Activated B cell treated with CpG ODN at 0.5 μM for 24 hours (primary cell): ENCODE results near the gene EEF2K. TPM values are rescaled to one million over a fixed set of nuclear protein-coding genes. Genes with fewer than 3 reads are reported as not detected.

ENCODE experiments used
- ATAC-seq: fragments of 200-7000 bp; cut with Tn5 transposase; one replicate; pipeline ENCODE4 v1.10.0; 2021; ENCODE audit warnings: low read depth, mild to moderate bottlenecking, moderate library complexity
- CTCF ChIA-PET: fragments of 350-600 bp; sonication (Branson Sonifier 250); formaldehyde crosslinking; loops from one replicate; lab custom pipeline; 2021; ENCODE audit warnings: antibody characterized with exemption; lab: Charles Lee
- POLR2A ChIA-PET: fragments of 350-600 bp; sonication (Branson Sonifier 250); formaldehyde crosslinking; loops from one replicate; lab custom pipeline; 2021; ENCODE audit warnings: antibody characterized with exemption; lab: Charles Lee
- DNase-seq: peaks from one replicate; pipeline ENCODE4 v3.0.0; 2022
- H3K27ac Mint-ChIP-seq: one replicate; pipeline ENCODE4 v1.8.0; 2020; ENCODE audit warnings: mixed read lengths
- H3K27me3 Mint-ChIP-seq: one replicate; pipeline ENCODE4 v1.8.0; 2021; ENCODE audit warnings: mixed read lengths
- H3K36me3 Mint-ChIP-seq: one replicate; pipeline ENCODE4 v1.8.0; 2021; ENCODE audit warnings: low read depth, mixed read lengths
- H3K4me1 Mint-ChIP-seq: one replicate; pipeline ENCODE4 v1.8.0; 2021; ENCODE audit warnings: mixed read lengths
- H3K4me3 Mint-ChIP-seq: one replicate; pipeline ENCODE4 v1.8.0; 2020; ENCODE audit warnings: mild to moderate bottlenecking, mixed read lengths
- H3K9me3 Mint-ChIP-seq: one replicate; pipeline ENCODE4 v1.8.0; 2020; ENCODE audit warnings: mixed read lengths
- intact Hi-C: fragments of 100-400 bp; cut with micrococcal nuclease; formaldehyde crosslinking; loops from one replicate; pipeline ENCODE4 v1.15.1; 2024
- total RNA-seq: library from RNA; stranded (reverse); gene quantifications from 2 replicates; pipeline ENCODE4 v1.2.3, GENCODE V29; 2022
- TF ChIP-seq, protein P1 (sequence below): fragments of 200-600 bp; IDR thresholded peaks from one replicate; pipeline ENCODE4 v1.8.0; 2022; ENCODE audit warnings: antibody characterized with exemption, mild to moderate bottlenecking

The EEF2K gene
- total RNA-seq, 1 donor from 2014 or later = 29.7 TPM

DNA sequence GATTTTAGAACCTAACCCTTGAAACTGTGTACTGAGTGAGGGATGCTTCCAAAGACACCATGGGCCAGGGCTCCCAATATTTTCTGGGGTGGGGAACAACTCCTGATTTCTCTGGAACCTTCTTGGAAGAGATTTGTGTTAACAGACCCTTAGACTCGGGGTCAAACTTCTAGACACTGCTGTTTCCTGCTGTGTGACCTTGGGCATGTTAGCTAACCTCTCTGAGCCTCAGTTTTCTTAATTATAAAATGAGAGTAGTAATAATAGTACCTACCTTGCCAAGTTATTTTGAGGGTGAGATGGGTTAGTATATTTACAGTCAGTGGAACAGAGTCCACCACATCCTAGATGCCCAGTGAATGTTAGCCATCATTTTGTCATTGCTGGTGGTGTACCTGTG lies 109.9 kb downstream of the EEF2K start:
- no peaks in the 10 kb centered on the region for H3K4me1 Mint-ChIP-seq
- TF ChIP-seq, protein P1, sequence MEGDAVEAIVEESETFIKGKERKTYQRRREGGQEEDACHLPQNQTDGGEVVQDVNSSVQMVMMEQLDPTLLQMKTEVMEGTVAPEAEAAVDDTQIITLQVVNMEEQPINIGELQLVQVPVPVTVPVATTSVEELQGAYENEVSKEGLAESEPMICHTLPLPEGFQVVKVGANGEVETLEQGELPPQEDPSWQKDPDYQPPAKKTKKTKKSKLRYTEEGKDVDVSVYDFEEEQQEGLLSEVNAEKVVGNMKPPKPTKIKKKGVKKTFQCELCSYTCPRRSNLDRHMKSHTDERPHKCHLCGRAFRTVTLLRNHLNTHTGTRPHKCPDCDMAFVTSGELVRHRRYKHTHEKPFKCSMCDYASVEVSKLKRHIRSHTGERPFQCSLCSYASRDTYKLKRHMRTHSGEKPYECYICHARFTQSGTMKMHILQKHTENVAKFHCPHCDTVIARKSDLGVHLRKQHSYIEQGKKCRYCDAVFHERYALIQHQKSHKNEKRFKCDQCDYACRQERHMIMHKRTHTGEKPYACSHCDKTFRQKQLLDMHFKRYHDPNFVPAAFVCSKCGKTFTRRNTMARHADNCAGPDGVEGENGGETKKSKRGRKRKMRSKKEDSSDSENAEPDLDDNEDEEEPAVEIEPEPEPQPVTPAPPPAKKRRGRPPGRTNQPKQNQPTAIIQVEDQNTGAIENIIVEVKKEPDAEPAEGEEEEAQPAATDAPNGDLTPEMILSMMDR = no peak
- intact Hi-C loops = no loop called here

GRCh38 chr16:22316411-22316811 lies 110.3 kb downstream of the EEF2K start:
- intact Hi-C loops = no loop called here
- Mint-ChIP-seq H3K27me3 (no peaks in the 10 kb centered on the region), H3K9me3 (no peaks in the 10 kb centered on the region), H3K36me3 (peaks cover 87% of the 10 kb centered on the region), H3K27ac (no peak overlapping the region), H3K4me3 (no peak overlapping the region), H3K4me1 (no peaks in the 10 kb centered on the region)
- ATAC-seq (no peak), DNase-seq (no peak)
- ChIA-PET CTCF (no interaction called here), POLR2A (no interaction called here)
- TF ChIP-seq, protein P1 = no peak

More for the DNA sequence above, 109.9 kb downstream of the EEF2K start:
- ChIA-PET POLR2A (no interaction called here), CTCF (no interaction called here)
- DNase-seq (no peak), ATAC-seq (no peak)
- Mint-ChIP-seq H3K27me3 (no peaks in the 10 kb centered on the region), H3K36me3 (peaks cover 85% of the 10 kb centered on the region), H3K27ac (no peak overlapping the region), H3K4me3 (no peak overlapping the region), H3K9me3 (no peaks in the 10 kb centered on the region)

DNA sequence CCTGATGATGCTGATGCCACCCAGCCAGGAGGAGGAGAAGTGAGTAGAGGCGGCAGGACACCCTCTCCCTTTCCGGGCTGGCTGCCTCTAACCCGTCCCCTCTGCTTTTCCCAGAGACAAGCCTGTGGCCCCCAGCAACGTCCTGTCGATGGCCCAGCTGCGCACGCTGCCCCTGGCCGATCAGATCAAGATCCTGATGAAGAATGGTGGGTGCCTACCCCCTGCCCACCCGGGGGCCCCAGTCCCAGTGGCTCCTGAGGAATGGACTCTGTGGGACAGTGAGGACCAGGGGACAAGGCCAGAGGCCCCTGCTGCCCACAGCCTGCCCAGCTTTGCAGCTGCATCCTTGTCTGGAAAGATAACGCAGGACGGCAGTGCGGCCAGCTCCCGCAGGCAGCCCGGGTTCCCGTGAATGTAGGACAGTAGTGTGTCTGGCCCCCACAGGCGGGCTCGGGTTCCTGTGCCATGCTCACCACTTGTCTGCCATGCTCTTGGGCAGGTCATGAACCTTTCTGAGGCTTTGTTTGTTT lies 111.0 kb downstream of the EEF2K start:
- TF ChIP-seq, protein P1 = no peak
- CTCF ChIA-PET = no interaction called here
- Mint-ChIP-seq H3K36me3 (peaks cover 86% of the 10 kb centered on the region), H3K27me3 (no peaks in the 10 kb centered on the region), H3K4me3 (no peak overlapping the region), H3K27ac (no peak overlapping the region), H3K9me3 (no peaks in the 10 kb centered on the region), H3K4me1 (no peaks in the 10 kb centered on the region)
- DNase-seq = no peak
- intact Hi-C loops = no loop called here
- POLR2A ChIA-PET = no interaction called here
- no peak for ATAC-seq

- Mint-ChIP-seq H3K27me3 (no peaks in the 10 kb centered on the region), H3K27ac (no peak overlapping the region), H3K9me3 (no peaks in the 10 kb centered on the region), H3K4me1 (no peaks in the 10 kb centered on the region), H3K4me3 (no peak overlapping the region), H3K36me3 (peaks cover 85% of the 10 kb centered on the region)
- no peak for DNase-seq
- POLR2A ChIA-PET = no interaction called here
- CTCF ChIA-PET = no interaction called here
- no peak for ATAC-seq
- TF ChIP-seq, protein P1 = no peak
- intact Hi-C loops = no loop called here
These were observed 111.5 kb downstream of the EEF2K start for GRCh38 chr16:22317625-22318024.

DNA sequence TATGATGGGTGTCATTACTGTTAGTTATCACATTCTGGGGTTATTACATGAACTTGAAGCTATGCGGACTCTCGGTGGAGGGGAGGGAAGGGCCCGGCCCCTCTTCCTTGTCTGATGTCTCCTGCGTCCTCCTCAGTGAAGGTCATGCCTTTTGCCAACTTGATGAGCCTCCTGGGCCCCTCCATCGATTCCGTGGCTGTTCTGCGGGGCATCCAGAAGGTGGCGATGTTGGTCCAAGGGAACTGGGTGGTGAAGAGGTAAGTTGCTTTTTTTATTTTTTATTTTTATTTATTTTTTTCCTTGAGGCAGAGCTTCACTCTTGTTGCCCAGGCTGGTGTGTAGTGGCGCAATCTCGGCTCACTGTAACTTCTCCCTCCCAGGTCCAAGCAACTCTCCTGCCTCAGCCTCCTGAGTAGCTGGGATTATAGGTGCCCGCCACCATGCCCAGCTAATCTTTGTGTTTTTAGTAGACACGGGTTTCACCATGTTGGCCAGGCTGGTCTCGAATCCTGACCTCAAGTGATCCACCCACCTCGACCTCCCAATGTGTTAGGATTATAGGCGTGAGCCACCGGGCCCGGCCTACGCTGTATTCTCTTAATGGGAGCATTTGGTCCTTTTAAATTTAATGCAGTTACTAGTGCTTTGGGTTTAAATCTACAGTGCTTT lies 112.7 kb downstream of the EEF2K start:
- Mint-ChIP-seq H3K27me3 (no peaks in the 10 kb centered on the region), H3K4me3 (no peak overlapping the region), H3K9me3 (no peaks in the 10 kb centered on the region), H3K36me3 (peaks cover 86% of the 10 kb centered on the region), H3K27ac (no peak overlapping the region), H3K4me1 (no peaks in the 10 kb centered on the region)
- TF ChIP-seq, protein P1 = no peak
- intact Hi-C loops = no loop called here
- ATAC-seq (no peak), DNase-seq (no peak)
- POLR2A ChIA-PET = no interaction called here
- CTCF ChIA-PET = interaction anchor here (1.0 to 1.5 kb wide), 3 partner anchors 11 to 39 kb away, joined by 3 to 4 read pairs (median 3); no protein-coding TSS in a partner anchor
